Measurements from ENCODE around the gene GULP1.

Gene GULP1

GRCh38 chr2:188437537-188437936, 145.9 kb downstream of the GULP1 start:
- whole genome bisulfite sequencing (ENCODE audit: insufficient coverage): no CpG with 5 or more reads among the region's 3 CpGs
- ChIA-PET POLR2A (no interaction called here), CTCF (no interaction called here)
- Histone ChIP-seq H3K4me3 (ENCODE audit: control insufficient read depth in 1 of 7, extremely low read depth in 1 of 7, insufficient read depth in 4 of 7, low read depth in 2 of 7, low read length in 6 of 7) (no peak overlapping the region), H3K27me3 (replicated peaks in 2 of 5; ENCODE audit: control insufficient read depth in 4 of 5, insufficient read depth in 5 of 5, low read length in 4 of 5) (no peaks in the 10 kb centered on the region), H3K36me3 (ENCODE audit: control insufficient read depth in 4 of 4, insufficient read depth in 4 of 4, low read length in 3 of 4) (no peaks in the 10 kb centered on the region), H3K27ac (ENCODE audit: insufficient read depth in 1 of 2, low read depth in 1 of 2, low read length in 2 of 2, poor library complexity in 1 of 2, severe bottlenecking in 2 of 2) (no peak overlapping the region), H3K4me1 (ENCODE audit: control extremely low read depth in 1 of 4, control insufficient read depth in 4 of 4, insufficient read depth in 4 of 4, low read length in 3 of 4) (no peaks in the 10 kb centered on the region), H3K9me3 (ENCODE audit: control extremely low read depth in 1 of 5, control insufficient read depth in 4 of 5, insufficient read depth in 2 of 5, low read depth in 1 of 5, low read length in 4 of 5) (peaks cover 0 to 2% (median 0%) of the 10 kb centered on the region in 5 experiments)
- no peak for DNase-seq

- peaks cover 0 to 2% (median 0%) of the 10 kb centered on the region in 5 experiments for H3K9me3 ChIP-seq (ENCODE audit: control extremely low read depth in 1 of 5, control insufficient read depth in 4 of 5, insufficient read depth in 2 of 5, low read depth in 1 of 5, low read length in 4 of 5)
- POLR2A ChIA-PET: no interaction called here
- DNase-seq: no peak
- CTCF ChIA-PET: no interaction called here
- no peaks in the 10 kb centered on the region for H3K27me3 ChIP-seq (replicated peaks in 2 of 5; ENCODE audit: control insufficient read depth in 4 of 5, insufficient read depth in 5 of 5, low read length in 4 of 5)
- H3K27ac ChIP-seq (ENCODE audit: insufficient read depth in 1 of 2, low read depth in 1 of 2, low read length in 2 of 2, poor library complexity in 1 of 2, severe bottlenecking in 2 of 2): no peak overlapping the region
- no peak overlapping the region for H3K4me3 ChIP-seq (ENCODE audit: control insufficient read depth in 1 of 7, extremely low read depth in 1 of 7, insufficient read depth in 4 of 7, low read depth in 2 of 7, low read length in 6 of 7)
- H3K36me3 ChIP-seq (ENCODE audit: control insufficient read depth in 4 of 4, insufficient read depth in 4 of 4, low read length in 3 of 4): no peaks in the 10 kb centered on the region
- H3K4me1 ChIP-seq (ENCODE audit: control extremely low read depth in 1 of 4, control insufficient read depth in 4 of 4, insufficient read depth in 4 of 4, low read length in 3 of 4): no peaks in the 10 kb centered on the region
Observed at GRCh38 chr2:188439986-188440385, 148.3 kb downstream of the GULP1 start.

- DNase-seq: no peak
- ChIA-PET POLR2A (no interaction called here), CTCF (no interaction called here)
- H3K36me3 ChIP-seq (ENCODE audit: control insufficient read depth in 4 of 4, insufficient read depth in 4 of 4, low read length in 3 of 4): no peaks in the 10 kb centered on the region
- no peaks in the 10 kb centered on the region for H3K27me3 ChIP-seq (replicated peaks in 2 of 5; ENCODE audit: control insufficient read depth in 4 of 5, insufficient read depth in 5 of 5, low read length in 4 of 5)
- H3K9me3 ChIP-seq (ENCODE audit: control extremely low read depth in 1 of 5, control insufficient read depth in 4 of 5, insufficient read depth in 2 of 5, low read depth in 1 of 5, low read length in 4 of 5): peaks cover 0 to 2% (median 0%) of the 10 kb centered on the region in 5 experiments
- no CpG with 5 or more reads among the region's 3 CpGs for WGBS (ENCODE audit: insufficient coverage)
- H3K4me3 ChIP-seq (ENCODE audit: control insufficient read depth in 1 of 7, extremely low read depth in 1 of 7, insufficient read depth in 4 of 7, low read depth in 2 of 7, low read length in 6 of 7): no peak overlapping the region
- no peaks in the 10 kb centered on the region for H3K4me1 ChIP-seq (ENCODE audit: control extremely low read depth in 1 of 4, control insufficient read depth in 4 of 4, insufficient read depth in 4 of 4, low read length in 3 of 4)
- no peak overlapping the region for H3K27ac ChIP-seq (ENCODE audit: insufficient read depth in 1 of 2, low read depth in 1 of 2, low read length in 2 of 2, poor library complexity in 1 of 2, severe bottlenecking in 2 of 2)
Observed at GRCh38 chr2:188440849-188441248, 149.2 kb downstream of the GULP1 start.

- Histone ChIP-seq H3K4me3 (ENCODE audit: control insufficient read depth in 1 of 7, extremely low read depth in 1 of 7, insufficient read depth in 4 of 7, low read depth in 2 of 7, low read length in 6 of 7) (no peak overlapping the region), H3K27ac (ENCODE audit: insufficient read depth in 1 of 2, low read depth in 1 of 2, low read length in 2 of 2, poor library complexity in 1 of 2, severe bottlenecking in 2 of 2) (no peak overlapping the region), H3K9me3 (ENCODE audit: control extremely low read depth in 1 of 5, control insufficient read depth in 4 of 5, insufficient read depth in 2 of 5, low read depth in 1 of 5, low read length in 4 of 5) (peaks cover 0 to 2% (median 0%) of the 10 kb centered on the region in 5 experiments), H3K27me3 (replicated peaks in 2 of 5; ENCODE audit: control insufficient read depth in 4 of 5, insufficient read depth in 5 of 5, low read length in 4 of 5) (no peaks in the 10 kb centered on the region), H3K4me1 (ENCODE audit: control extremely low read depth in 1 of 4, control insufficient read depth in 4 of 4, insufficient read depth in 4 of 4, low read length in 3 of 4) (no peaks in the 10 kb centered on the region), H3K36me3 (ENCODE audit: control insufficient read depth in 4 of 4, insufficient read depth in 4 of 4, low read length in 3 of 4) (no peaks in the 10 kb centered on the region)
- 100% methylated on average over 1 of the region's 1 CpG for WGBS (ENCODE audit: insufficient coverage)
- POLR2A ChIA-PET: no interaction called here
- DNase-seq: no peak
- CTCF ChIA-PET: no interaction called here
Observed at GRCh38 chr2:188441288-188441947, 149.7 kb downstream of the GULP1 start.

GRCh38 chr2:188443207-188443606, 151.5 kb downstream of the GULP1 start:
- Histone ChIP-seq H3K27me3 (replicated peaks in 2 of 5; ENCODE audit: control insufficient read depth in 4 of 5, insufficient read depth in 5 of 5, low read length in 4 of 5) (no peaks in the 10 kb centered on the region), H3K36me3 (ENCODE audit: control insufficient read depth in 4 of 4, insufficient read depth in 4 of 4, low read length in 3 of 4) (no peaks in the 10 kb centered on the region), H3K4me3 (ENCODE audit: control insufficient read depth in 1 of 7, extremely low read depth in 1 of 7, insufficient read depth in 4 of 7, low read depth in 2 of 7, low read length in 6 of 7) (no peak overlapping the region), H3K27ac (ENCODE audit: insufficient read depth in 1 of 2, low read depth in 1 of 2, low read length in 2 of 2, poor library complexity in 1 of 2, severe bottlenecking in 2 of 2) (no peak overlapping the region), H3K4me1 (ENCODE audit: control extremely low read depth in 1 of 4, control insufficient read depth in 4 of 4, insufficient read depth in 4 of 4, low read length in 3 of 4) (no peaks in the 10 kb centered on the region), H3K9me3 (ENCODE audit: control extremely low read depth in 1 of 5, control insufficient read depth in 4 of 5, insufficient read depth in 2 of 5, low read depth in 1 of 5, low read length in 4 of 5) (no peaks in the 10 kb centered on the region)
- WGBS (ENCODE audit: insufficient coverage): 100% methylated on average over 2 of the region's 3 CpGs
- POLR2A ChIA-PET: no interaction called here
- CTCF ChIA-PET: no interaction called here
- DNase-seq: no peak

- Histone ChIP-seq H3K27ac (ENCODE audit: insufficient read depth in 1 of 2, low read depth in 1 of 2, low read length in 2 of 2, poor library complexity in 1 of 2, severe bottlenecking in 2 of 2) (no peak overlapping the region), H3K36me3 (ENCODE audit: control insufficient read depth in 4 of 4, insufficient read depth in 4 of 4, low read length in 3 of 4) (no peaks in the 10 kb centered on the region), H3K9me3 (ENCODE audit: control extremely low read depth in 1 of 5, control insufficient read depth in 4 of 5, insufficient read depth in 2 of 5, low read depth in 1 of 5, low read length in 4 of 5) (no peaks in the 10 kb centered on the region), H3K4me1 (ENCODE audit: control extremely low read depth in 1 of 4, control insufficient read depth in 4 of 4, insufficient read depth in 4 of 4, low read length in 3 of 4) (no peaks in the 10 kb centered on the region), H3K27me3 (replicated peaks in 2 of 5; ENCODE audit: control insufficient read depth in 4 of 5, insufficient read depth in 5 of 5, low read length in 4 of 5) (no peaks in the 10 kb centered on the region), H3K4me3 (ENCODE audit: control insufficient read depth in 1 of 7, extremely low read depth in 1 of 7, insufficient read depth in 4 of 7, low read depth in 2 of 7, low read length in 6 of 7) (no peak overlapping the region)
- POLR2A ChIA-PET: no interaction called here
- CTCF ChIA-PET: no interaction called here
- no peak for DNase-seq
- WGBS (ENCODE audit: insufficient coverage): 100% methylated on average over 1 of the region's 3 CpGs
Observed at GRCh38 chr2:188444106-188444835, 152.6 kb downstream of the GULP1 start.

GRCh38 chr2:188449561-188449960, 157.9 kb downstream of the GULP1 start:
- no peaks in the 10 kb centered on the region for H3K9me3 ChIP-seq (ENCODE audit: control extremely low read depth in 1 of 5, control insufficient read depth in 4 of 5, insufficient read depth in 2 of 5, low read depth in 1 of 5, low read length in 4 of 5)
- H3K27ac ChIP-seq (ENCODE audit: insufficient read depth in 1 of 2, low read depth in 1 of 2, low read length in 2 of 2, poor library complexity in 1 of 2, severe bottlenecking in 2 of 2): no peak overlapping the region
- DNase-seq: no peak
- WGBS (ENCODE audit: insufficient coverage): 100% methylated on average over 1 of the region's 1 CpG
- ChIA-PET CTCF (no interaction called here), POLR2A (no interaction called here)
- H3K4me1 ChIP-seq (ENCODE audit: control extremely low read depth in 1 of 4, control insufficient read depth in 4 of 4, insufficient read depth in 4 of 4, low read length in 3 of 4): no peaks in the 10 kb centered on the region
- no peak overlapping the region for H3K4me3 ChIP-seq (ENCODE audit: control insufficient read depth in 1 of 7, extremely low read depth in 1 of 7, insufficient read depth in 4 of 7, low read depth in 2 of 7, low read length in 6 of 7)
- H3K27me3 ChIP-seq (replicated peaks in 2 of 5; ENCODE audit: control insufficient read depth in 4 of 5, insufficient read depth in 5 of 5, low read length in 4 of 5): no peaks in the 10 kb centered on the region
- no peaks in the 10 kb centered on the region for H3K36me3 ChIP-seq (ENCODE audit: control insufficient read depth in 4 of 4, insufficient read depth in 4 of 4, low read length in 3 of 4)

All from common myeloid progenitor, CD34-positive (primary cell).